HL-60/S4 treated with retinoic acid at 250 ng/mL for 4 days and 3 days (cell line): ENCODE measurements around the gene GADD45A.

Experiments
- in situ Hi-C: fragments of 300-500 bp; cut with MboI; formaldehyde crosslinking; loops from 2 replicates; pipeline ENCODE4 v1.7.0; 2022; ENCODE audit warnings: low sequenced_read_pairs

Gene GADD45A

DNA sequence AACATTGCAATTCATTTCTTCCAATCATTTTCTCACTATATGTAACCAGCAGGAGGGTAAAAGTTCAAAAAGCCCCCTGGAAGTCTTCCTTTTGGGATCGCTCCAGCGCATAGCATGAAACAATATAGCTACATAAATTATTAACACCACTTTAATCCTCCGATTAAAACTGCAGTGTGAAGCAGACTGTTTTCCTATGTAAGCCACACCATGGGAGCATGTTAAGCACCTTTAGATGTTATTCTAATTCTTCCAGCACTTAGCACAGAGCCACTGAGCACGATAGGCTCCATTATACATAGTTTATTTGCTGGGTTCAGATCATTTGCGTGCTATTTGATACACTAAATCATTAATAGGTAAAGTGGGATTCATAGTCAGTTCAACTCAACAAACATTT, 18.4 kb upstream of the GADD45A start:
- in situ Hi-C loops: no loop called here

GRCh38 chr1:67668660-67669059, 16.3 kb upstream of the GADD45A start:
- in situ Hi-C loops: no loop called here

DNA sequence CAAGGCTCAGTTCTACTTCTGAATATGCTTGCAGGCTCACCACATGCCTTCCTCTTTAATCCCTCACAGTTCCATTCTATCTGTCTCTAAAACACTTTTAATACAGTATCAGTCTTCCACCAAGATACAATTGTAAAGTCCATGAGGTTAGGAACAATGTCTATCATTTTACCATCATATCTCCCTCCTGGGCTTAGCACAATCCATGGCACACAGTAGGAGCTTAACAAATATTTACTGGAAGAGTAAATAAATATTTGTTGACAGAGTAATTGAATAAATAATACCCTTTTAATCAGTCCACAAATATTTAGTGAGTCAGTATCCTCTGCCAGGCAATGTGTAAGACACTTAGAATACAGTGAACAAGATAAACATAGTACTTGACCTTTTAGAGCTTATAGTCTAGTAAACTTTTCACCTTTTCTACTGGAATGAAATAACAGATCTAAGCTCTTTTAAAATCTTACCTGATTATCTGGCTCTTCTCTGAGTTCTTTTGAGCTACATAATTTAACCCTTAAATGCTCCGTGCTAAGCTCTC, 12.7 kb upstream of the GADD45A start:
- in situ Hi-C loops: no loop called here

DNA sequence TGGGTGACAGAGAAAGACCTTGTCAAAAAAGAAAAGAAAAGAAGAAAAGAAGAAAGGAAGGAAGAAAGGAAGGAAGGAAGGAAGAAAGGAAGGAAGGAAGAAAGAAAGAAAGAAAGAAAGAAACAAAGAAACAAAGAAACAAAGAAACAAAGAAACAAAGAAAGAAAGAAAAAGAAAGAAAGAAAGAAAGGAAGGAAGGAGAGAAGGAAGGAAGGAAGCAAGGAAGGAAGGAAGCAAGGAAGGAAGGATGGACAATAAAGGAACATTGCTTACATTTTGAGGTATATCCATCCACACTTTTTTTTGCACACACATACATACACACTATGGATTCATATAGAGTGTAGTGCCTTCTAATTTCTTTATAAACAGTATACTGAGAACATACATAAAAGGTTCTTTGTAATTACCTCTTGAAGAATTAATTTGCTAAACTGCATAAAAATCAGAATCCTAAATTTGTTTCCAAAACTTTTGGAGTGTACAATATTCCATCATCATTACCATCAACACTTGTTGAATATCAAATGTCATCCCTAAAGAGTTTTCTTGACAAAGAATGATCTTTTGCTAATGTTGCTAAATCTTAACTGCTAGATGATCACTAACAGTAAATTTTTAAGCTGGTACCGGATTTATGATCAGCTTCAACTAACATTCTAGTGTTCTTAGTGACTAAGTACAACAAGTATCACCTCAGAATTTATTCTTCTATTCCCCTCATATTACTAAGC, 11.4 kb upstream of the GADD45A start:
- in situ Hi-C loops: no loop called here

DNA sequence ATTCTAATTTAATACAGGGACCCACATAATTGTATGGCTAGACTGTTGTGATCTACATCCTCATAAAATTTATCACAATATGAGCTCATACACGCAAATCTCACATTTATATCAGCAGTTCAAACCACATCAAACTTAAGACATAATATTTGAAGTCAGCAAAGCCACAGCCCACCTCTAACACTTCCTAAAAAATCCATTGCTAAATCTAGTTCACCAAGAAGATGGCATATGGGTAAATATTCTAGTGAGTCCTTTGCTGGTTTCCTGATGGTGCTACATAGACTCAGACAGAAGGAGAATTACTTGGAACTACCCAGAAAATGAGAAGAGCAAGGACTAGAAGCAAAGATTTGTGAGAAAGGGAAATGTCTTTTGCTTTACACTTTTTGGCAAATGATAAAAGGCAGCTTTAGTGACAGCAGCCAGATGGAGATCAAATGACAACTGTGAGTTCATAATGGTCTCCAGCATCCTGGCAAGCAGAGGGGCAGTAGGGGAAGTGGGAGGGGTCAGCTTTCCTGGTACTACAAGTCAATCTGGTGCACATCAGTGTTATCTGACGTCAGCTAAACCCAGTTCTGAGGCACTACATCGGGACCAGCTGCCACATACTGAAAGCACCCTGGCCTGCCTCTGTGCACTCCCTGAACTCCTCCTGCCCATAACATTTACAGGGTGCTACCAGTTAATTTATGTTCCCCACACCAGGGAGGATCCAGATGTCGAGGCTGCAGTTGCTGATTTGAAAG, 10.6 kb upstream of the GADD45A start:
- in situ Hi-C loops: no loop called here

DNA sequence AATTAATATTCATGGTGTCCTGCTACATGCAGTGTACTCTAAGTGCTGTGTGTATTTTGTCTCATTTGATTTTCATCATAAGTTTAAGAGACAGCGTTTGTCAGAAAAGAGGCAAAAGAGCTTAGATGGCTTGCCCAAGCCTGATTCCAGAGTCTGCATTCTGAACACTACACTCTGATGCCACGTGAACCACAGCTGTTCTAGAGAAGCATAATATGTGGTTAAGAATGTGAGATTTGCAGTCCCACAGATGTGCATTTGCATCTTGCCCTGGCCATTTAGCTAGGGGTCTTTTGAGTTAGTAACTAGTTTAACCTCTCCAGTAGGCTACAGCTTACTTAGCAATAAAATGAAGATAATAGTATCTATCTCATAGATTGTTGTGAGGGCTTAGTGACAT, 9.2 kb upstream of the GADD45A start:
- in situ Hi-C loops: no loop called here

DNA sequence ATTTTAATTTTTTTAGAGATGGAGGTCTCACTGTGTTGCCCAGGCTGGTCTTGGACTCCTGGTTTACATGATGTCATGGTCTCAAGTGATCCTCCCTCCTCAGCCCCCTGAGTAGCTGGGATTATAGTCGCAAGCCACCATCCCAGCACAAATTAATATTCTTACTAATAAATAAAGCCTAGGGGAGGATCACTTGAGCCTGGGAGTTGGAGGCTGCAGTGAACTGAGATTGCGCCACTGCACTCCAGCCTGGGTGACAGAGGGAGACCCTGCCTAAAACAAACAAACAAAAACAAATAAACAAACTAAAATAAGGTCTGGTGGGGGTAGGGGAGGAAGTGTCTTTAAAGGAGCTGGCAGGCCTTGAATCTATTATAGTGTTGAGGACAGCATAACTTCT, 8.7 kb upstream of the GADD45A start:
- in situ Hi-C loops: no loop called here

DNA sequence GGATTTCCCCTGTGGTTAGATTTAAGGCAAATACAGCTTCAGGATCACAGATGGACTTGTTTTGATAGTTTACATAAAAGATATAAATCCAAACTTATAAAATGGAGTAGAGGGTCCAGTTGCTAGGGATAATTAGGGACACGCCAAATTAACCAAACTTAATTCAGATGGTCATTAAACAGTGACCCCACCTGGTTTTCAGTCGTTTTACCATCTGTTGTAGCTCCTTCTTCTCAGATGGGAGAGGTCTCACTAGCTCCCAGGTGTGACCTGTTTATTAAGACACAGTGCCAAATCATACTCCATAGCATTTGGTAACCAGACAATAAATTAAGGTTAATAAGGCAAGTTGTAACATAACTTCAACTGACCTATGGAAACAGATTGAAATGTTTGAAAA, 8.1 kb upstream of the GADD45A start:
- in situ Hi-C loops: no loop called here

DNA sequence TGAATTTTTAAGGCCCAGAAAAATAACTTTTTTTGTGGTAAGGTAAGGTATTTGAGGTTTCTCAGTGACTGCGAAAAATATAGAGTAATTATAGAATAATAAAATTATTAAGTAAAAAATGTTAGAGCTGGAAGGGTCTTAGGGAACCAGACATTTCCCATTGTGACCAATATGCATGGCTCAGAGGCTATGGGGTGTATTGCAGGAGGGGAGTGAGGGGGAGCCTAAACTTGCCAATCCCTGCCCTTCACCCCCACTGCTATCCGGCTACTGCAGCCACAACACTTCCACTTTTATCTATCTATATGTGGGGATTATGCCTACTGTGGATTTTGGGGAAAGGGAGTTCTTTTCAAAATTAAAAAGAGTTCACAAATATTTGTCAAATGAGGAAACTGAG, 7.6 kb upstream of the GADD45A start:
- in situ Hi-C loops: no loop called here

DNA sequence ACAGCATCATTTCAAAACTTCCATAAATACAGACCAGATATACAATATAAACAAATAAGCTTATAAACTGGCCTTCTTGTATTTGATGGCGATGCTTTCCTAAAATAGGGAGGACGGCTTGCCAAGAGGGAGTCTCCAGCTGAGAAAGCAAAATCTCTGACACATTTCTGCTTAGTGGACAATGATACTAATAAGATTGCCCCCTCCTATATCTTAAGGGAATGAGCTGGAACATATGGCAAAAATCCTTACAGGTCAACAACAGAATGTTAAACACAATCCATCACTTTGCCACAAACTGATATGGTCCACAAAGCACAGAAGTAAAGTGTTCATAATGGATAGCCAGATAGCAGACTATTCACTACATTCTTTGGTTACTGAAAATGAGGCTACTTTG, 7.1 kb upstream of the GADD45A start:
- in situ Hi-C loops: no loop called here

- in situ Hi-C loops: no loop called here
Observed at GRCh38 chr1:67679691-67680090, 5.3 kb upstream of the GADD45A start.

DNA sequence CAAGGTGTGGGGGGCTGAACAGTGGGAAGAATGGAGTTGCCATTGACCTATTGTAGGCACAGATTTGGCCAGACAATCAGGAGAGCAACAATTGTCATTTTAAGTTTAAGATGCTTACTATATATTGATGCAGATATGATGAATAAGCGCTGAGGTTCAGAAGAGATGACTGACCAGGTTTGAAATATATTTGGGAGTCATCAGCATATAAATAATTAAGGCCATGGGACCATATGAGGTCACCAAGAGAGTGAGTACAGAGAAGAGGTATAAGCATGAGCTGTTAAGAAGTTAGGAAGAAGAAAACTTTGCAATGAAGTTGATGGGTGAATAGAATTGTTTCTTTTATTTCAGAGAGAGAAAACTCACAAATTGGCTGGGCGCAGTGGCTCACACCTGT, 4.5 kb upstream of the GADD45A start:
- in situ Hi-C loops: no loop called here

DNA sequence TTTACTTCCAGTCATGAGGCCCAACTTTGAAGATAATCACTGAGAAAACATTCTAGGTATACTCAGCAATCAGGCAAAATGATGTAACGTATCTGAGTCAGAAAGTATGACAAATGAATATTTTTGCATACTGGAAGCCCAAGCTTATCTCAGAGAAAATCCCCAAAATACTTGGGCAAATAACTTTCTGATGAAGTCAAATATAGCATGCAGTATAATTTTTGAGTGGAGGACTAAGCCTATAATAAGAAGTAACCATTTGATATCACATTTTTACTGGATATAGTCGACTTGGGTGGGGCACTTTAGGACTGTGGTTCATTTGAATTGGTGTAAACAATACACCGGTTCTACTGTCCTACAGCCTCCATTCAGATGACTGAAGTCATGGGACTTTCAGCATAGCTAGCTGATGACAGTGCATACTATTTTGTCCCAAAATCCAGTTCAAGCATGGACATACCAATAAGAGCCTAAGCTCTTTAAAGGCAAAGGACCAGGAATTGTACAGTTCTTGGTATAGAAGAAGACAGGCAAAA, 2.3 kb upstream of the GADD45A start:
- in situ Hi-C loops: no loop called here

- in situ Hi-C loops: no loop called here
Observed at GRCh38 chr1:67683316-67683715, 1.7 kb upstream of the GADD45A start.

- in situ Hi-C loops: no loop called here
Observed at GRCh38 chr1:67683766-67684525, 1.1 kb upstream of the GADD45A start.

DNA sequence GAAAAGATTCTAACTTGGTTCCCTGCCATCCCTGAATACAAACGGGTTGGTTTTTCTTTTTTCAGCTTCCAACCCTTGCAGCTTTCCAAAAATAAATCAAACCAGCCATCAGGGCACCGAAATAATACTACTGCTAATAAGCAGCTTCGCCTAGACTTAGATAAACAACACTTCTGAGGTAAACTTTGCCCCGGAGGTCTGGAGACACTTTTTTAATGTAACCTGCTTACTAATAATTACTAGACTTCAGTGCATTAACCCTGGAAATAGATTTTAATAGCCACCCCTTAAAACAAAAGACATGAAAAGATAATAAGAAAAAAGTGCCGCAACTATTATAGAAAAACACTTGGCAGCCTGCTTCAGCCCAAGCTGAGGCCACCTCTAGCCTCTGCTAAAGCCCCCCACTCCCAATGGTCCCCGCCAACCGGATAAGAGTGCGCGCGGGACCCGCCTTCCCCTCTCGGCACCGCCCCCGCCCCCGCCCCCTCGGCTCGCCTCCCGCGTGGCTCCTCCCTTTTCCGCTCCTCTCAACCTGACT, 405 bp upstream of the GADD45A start:
- in situ Hi-C loops: no loop called here

GRCh38 chr1:67685558-67686266, 711 bp downstream of the GADD45A start:
- in situ Hi-C loops: no loop called here

- in situ Hi-C loops: no loop called here
Observed at GRCh38 chr1:67686267-67687197, 1.5 kb downstream of the GADD45A start.

GRCh38 chr1:67687198-67687545, 2.2 kb downstream of the GADD45A start:
- in situ Hi-C loops: no loop called here
